Activated CD8-positive, alpha-beta memory T cell treated with anti-CD3 and anti-CD28 coated beads, Interleukin-2, amount 50 U/mL, for 24 hours (primary cell): ENCODE data around the gene ORAI3.

Experiments
- DNase-seq: peaks from one replicate; pipeline ENCODE4 v3.0.0-alpha.2; 2020; ENCODE audit errors: extremely low read depth

Gene ORAI3

GRCh38 chr16:30971298-30971697 is 22.4 kb downstream of the ORAI3 start:
- DNase-seq = no peak

- no peak for DNase-seq
These were observed 24.0 kb downstream of the ORAI3 start for GRCh38 chr16:30972872-30973271.

DNA sequence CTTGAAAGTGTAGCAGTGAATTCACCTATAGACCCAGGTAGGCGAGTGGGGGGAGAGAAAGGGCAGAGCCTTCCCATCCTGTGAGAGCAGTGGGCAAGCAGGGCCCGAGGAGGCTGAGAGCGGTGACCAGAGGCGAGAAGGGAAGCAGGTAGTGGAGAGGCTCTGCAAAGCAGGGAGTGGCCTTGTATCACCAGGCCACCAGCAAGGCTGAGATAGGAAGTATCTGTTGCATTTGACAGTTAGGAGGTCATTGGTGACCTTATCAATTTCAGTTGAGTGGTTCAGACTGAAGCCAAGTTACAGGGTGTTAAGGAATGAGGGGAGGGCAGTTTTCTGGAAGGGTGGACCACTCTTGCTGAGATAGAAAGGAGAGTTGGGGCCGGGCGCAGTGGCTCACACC is 25.5 kb downstream of the ORAI3 start:
- DNase-seq = no peak

GRCh38 chr16:30976486-30976885 is 27.6 kb downstream of the ORAI3 start:
- no peak for DNase-seq

DNA sequence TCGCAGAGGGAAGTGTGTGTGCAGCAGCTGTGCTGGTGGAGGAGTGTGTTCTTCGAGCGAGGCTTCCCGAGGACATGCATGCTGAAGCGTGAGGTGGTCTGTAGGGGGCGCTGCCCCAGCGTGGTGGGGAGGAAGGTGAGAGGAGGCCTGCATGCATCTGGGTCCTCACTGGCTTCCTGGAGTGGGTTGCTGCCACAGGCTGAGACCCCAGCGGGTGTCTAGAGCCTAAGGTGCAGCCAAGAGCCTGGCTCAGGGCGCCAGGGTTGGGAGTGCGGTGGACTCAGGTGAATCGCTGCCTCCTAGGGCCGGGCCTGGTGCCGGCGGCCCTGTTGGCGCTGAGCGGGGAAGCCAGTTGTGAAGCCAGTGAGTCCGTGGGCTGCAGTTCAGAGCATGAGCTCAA is 28.6 kb downstream of the ORAI3 start:
- DNase-seq = no peak

DNA sequence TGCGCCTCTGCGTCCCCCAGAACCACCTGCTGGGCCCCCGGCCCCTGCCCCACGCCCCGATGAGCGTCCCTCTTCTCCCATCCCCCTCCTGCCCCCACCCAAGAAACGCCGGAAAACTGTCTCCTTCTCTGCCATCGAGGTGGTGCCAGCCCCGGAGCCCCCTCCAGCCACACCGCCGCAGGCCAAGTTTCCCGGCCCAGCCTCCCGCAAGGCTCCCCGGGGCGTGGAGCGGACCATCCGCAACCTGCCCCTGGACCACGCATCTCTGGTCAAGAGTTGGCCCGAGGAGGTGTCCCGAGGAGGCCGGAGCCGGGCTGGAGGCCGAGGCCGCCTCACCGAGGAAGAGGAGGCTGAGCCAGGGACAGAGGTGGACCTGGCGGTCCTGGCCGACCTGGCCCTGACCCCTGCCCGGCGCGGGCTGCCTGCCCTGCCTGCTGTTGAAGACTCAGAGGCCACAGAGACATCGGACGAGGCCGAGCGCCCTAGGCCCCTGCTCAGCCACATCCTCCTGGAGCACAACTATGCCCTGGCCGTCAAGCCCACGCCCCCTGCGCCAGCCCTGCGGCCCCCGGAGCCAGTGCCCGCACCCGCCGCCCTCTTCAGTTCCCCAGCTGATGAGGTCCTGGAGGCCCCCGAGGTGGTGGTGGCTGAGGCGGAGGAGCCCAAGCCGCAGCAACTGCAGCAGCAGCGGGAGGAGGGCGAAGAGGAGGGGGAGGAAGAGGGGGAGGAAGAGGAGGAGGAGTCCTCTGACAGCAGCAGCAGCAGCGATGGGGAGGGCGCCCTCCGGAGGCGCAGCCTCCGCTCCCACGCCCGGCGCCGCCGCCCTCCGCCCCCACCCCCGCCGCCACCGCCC is 30.5 kb downstream of the ORAI3 start:
- DNase-seq = no peak

DNA sequence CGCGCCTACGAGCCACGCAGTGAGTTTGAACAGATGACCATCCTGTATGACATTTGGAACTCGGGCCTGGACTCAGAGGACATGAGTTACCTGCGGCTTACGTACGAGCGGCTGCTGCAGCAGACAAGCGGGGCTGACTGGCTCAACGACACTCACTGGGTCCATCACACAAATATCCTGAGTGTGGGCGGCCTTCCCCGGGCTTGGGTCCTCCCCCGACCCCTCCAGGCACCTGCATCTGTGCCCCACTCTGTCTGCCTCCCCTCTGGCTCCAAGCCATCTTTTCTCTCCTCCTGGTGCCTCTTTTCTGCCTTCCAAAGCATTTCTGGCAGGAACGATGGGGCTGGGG is 31.1 kb downstream of the ORAI3 start:
- no peak for DNase-seq

DNA sequence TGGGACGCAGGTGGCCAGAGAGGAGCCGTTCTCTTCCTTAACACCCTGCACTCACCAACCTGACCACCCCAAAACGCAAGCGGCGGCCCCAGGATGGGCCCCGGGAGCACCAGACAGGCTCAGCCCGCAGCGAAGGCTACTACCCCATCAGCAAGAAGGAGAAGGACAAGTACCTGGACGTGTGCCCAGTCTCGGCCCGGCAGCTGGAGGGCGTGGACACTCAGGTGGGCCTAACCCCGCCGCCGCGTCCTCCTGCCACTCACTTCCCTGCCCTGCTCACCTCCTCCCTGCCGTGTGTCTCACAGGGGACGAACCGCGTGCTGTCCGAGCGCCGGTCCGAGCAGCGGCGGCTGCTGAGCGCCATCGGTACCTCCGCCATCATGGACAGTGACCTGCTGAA is 31.6 kb downstream of the ORAI3 start:
- no peak for DNase-seq

DNA sequence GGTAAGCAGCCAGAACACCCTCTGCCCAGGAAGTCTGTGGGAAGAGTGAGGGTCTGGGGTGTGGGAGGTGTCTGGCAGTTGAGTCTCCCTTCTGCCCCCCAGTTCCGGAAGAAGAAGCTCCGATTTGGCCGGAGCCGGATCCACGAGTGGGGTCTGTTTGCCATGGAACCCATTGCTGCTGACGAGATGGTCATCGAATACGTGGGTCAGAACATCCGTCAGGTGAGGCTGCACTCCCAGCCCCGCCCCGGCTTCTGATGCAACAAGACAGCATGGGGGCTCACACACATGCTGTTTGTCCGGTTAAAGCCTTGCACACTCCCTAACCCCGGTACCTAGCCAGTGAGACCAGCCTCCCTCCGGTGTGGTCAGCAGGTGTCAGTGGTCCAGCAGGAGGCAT is 32.1 kb downstream of the ORAI3 start:
- DNase-seq = no peak

DNA sequence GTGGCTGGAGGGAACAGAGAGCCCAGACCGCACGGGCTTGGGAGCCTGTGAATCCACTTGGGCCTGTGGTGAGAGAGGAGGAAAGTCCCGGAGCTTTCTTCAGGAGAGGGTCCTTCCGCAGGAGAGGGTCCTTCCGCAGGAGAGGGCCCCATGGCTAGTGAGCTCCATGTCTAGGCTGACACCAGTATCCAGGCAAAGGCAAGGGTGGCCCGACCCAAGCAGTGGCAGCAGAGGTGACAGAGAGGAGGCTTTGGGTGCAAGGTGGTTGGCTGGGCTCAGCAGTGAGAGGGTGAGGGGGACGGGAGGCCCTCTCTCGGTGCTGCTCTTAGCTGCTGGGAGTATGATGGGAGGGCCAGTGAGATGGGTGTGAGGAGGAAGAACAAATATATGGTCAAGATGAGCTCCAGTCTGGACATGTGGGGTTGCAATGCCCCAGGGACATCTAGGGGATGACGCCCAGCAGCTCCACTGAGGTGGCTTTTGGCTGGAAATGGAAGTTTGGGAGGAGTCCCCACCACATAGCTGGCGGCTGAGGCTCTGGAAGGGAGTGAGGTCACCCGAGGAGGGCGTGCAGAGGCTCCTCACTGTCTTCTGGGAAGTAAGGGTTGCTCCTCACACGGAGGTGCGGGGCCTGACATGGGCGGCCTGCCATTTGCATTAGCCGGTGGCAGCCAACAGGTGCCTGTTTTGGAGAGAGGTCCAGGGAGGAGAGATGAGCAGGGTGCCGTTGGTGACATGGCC is 33.9 kb downstream of the ORAI3 start:
- no peak for DNase-seq

DNA sequence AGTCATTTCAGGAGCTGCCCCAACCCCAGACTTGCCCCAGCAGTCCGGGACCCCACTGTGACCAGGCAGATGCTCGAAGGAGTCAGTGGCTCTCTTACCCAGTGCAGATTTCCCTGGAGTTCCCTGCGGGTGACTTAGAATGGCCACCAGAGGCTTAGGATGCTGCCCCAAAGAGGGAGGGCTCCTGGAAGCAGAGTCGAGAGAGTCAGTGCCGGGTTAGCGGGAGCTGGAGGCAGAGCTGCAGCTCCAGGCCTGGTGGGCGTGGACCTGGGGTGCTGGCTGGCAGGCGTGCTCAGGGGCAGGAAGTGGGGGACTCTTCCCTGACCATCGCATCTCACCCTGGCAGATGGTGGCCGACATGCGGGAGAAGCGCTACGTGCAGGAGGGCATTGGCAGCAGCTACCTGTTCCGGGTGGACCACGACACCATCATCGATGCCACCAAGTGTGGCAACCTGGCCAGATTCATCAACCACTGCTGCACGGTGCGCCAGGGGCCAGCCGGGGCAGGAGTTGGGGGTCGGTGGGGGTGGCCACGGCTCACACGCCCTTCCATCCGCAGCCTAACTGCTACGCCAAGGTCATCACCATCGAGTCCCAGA is 34.5 kb downstream of the ORAI3 start:
- no peak for DNase-seq

GRCh38 chr16:30983898-30984610 is 35.2 kb downstream of the ORAI3 start:
- no peak for DNase-seq

DNA sequence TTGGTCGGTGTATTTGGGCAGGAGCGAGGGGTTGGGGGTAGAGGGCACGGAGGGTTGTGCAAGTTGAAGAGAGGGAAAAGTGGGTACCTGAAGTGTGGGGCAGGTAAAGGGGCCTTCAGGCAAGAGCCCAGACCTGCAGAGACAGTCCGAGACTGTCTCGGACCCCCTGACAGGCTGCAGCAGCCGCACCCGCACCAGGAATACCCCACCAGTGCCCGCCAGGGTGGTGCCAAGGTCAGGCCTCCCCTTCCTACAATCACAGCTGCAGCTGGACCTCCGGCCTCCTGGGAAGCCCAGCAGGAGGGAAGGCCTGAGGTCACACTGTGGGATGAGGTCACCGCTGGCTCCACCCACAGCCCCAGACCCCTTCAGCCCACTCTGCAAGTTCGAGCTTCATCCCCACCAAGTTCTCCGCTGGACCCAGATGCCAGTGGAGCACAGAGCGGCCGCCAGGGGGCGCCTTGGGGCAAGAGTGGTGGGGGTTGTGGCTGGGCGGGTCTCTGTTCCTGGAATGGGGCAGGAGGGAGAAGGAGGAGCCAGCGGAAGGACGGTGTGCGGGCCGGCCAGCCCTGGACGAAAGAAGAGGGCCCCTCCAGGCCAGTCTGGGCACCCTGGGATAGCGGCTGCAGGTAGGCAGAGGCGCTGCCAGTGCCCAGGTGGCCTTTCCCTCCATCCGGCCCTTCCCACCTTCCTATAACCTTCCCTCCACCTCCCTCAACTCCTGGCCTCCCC is 36.0 kb downstream of the ORAI3 start, which contains the start of gene HSD3B7:
TSS of gene HSD3B7 (plus strand) at position 539 of the 732 bp plus-strand sequence. CDS start 452 bp downstream, outside the sequence.
- DNase-seq = peak; percentile 44

GRCh38 chr16:30985401-30986128 is 36.7 kb downstream of the ORAI3 start:
- no peak for DNase-seq

DNA sequence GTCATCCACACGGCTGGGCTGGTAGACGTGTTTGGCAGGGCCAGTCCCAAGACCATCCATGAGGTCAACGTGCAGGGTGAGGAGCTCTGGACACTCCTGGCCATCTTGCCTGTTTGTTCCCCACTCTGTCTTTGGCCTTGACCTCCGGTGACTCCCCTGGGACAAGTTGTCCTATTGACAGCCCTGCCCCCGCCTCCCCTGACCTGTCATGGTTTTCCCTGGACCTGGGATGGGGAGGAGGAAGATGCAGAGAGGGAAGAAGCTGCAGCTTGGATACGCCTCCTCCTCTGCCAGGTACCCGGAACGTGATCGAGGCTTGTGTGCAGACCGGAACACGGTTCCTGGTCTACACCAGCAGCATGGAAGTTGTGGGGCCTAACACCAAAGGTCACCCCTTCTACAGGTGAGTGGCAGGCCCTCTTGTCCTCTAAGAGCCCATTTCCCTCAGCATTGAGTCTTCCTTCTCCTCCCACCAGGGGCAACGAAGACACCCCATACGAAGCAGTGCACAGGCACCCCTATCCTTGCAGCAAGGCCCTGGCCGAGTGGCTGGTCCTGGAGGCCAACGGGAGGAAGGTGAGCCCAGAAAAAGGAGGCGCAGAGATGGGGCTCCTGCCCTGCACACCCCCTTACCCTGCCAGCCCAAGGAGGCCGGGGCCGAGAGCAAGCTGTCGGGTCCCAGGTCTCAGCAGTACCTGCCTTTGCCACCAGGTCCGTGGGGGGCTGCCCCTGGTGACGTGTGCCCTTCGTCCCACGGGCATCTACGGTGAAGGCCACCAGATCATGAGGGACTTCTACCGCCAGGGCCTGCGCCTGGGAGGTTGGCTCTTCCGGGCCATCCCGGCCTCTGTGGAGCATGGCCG is 37.5 kb downstream of the ORAI3 start:
- no peak for DNase-seq

DNA sequence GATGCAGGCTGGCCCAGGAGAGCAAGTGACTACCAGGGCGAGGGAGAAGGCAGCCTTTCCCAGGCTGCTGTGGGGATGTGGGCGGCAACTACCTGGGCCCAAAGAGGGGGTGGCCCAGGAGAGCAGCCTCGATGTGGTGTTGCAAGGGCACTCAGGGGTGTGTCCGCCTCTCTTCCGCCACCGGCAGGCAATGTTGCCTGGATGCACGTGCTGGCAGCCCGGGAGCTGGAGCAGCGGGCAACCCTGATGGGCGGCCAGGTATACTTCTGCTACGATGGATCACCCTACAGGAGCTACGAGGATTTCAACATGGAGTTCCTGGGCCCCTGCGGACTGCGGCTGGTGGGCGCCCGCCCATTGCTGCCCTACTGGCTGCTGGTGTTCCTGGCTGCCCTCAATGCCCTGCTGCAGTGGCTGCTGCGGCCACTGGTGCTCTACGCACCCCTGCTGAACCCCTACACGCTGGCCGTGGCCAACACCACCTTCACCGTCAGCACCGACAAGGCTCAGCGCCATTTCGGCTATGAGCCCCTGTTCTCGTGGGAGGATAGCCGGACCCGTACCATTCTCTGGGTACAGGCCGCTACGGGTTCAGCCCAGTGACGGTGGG is 38.8 kb downstream of the ORAI3 start:
- no peak for DNase-seq

DNA sequence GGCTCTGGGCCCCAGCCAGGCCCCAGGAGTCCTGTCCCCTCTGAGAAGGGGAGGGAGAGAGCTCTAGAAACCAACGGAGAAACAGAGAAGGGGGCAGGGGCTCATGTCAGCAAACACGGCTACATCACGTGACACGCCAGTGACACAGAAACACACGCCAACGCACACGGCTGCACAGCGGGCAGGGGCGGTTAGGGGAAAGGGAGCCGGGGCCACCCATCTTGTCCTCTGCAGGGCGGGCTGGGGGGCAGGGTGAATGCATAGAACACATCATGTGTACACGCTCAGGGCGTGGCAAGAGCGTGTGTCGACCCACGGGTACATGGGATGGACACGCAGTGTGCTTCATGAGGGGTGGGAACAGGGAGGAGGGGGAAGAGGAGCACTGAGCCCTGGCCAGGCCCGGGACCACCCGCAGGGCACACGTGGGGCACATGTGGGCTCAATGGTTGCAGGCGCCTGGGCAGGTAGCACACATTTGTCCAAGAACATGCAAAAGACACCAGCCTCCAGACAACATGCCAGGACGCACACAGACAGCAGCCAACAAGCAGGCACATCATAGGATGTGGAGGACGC is 40.7 kb downstream of the ORAI3 start:
- no peak for DNase-seq

GRCh38 chr16:30990105-30990504 is 41.2 kb downstream of the ORAI3 start:
- DNase-seq = no peak

- no peak for DNase-seq
These were observed 42.2 kb downstream of the ORAI3 start for GRCh38 chr16:30991052-30991451.
